ENCODE results near the gene MXRA5. TPM values are rescaled to one million over a fixed set of nuclear protein-coding genes. Genes with fewer than 3 reads are reported as not detected.

The MXRA5 gene, protein sequence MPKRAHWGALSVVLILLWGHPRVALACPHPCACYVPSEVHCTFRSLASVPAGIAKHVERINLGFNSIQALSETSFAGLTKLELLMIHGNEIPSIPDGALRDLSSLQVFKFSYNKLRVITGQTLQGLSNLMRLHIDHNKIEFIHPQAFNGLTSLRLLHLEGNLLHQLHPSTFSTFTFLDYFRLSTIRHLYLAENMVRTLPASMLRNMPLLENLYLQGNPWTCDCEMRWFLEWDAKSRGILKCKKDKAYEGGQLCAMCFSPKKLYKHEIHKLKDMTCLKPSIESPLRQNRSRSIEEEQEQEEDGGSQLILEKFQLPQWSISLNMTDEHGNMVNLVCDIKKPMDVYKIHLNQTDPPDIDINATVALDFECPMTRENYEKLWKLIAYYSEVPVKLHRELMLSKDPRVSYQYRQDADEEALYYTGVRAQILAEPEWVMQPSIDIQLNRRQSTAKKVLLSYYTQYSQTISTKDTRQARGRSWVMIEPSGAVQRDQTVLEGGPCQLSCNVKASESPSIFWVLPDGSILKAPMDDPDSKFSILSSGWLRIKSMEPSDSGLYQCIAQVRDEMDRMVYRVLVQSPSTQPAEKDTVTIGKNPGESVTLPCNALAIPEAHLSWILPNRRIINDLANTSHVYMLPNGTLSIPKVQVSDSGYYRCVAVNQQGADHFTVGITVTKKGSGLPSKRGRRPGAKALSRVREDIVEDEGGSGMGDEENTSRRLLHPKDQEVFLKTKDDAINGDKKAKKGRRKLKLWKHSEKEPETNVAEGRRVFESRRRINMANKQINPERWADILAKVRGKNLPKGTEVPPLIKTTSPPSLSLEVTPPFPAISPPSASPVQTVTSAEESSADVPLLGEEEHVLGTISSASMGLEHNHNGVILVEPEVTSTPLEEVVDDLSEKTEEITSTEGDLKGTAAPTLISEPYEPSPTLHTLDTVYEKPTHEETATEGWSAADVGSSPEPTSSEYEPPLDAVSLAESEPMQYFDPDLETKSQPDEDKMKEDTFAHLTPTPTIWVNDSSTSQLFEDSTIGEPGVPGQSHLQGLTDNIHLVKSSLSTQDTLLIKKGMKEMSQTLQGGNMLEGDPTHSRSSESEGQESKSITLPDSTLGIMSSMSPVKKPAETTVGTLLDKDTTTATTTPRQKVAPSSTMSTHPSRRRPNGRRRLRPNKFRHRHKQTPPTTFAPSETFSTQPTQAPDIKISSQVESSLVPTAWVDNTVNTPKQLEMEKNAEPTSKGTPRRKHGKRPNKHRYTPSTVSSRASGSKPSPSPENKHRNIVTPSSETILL (N-terminal part only)
- total RNA-seq, result 1.9 and 30.0 TPM in 2 replicates

DNA sequence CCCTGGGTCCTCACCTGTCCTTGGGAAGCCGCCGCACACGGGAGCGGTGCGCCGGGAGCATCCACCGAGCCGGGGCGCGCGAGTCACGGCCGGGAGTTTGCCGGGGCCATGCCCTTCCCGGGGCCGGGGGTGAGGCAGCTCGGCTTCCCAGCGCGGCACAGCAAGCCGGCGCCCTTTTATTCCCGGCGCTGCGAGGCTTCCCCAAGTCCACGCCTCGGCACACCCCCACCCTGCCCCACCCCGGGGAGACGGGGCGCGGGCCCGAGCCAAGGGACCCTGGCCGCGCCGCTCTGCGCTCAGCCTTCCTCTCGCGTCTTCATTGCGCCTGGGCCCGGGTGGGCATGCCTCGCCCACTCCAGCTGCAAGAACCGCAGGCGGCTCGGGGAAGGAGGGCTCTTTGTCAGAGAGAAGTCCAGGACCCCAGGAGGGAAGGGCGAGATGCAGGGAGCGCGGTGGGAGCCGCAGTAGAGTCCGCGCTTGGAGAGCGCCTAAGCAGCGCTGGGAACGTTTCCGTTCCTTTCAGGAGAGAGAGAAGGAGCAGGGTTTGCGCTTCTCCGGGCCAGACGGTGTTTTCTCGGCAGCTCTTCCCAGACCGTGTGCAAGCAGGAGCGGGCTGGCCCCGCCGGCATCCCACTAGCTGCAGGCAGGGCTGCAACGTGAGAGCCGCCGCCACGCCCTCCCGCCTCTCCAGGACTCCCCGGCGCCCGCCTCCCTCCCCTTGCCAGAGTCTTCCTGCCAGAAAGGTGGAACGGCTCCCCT, at the start of gene MXRA5:
Gene MXRA5 (minus strand): TSS at position 152 of the 759 bp plus-strand sequence. CDS start 2,819 bp downstream, outside the sequence.

Data from epithelial cell of alveolus of lung (primary cell).